Suprapubic skin (tissue), 4 donors: ENCODE results near the gene POMT2.

Experiments
- CTCF ChIP-seq, 2 donors: fragments of 200-600 bp in 1 of 2; fragments of 450-650 bp in 1 of 2; sonication (generic) in 1 of 2; IDR thresholded peaks; one replicate each; pipeline ENCODE4 v1.5.1; 2016 to 2019; ENCODE audit warnings: antibody characterized with exemption in 2 of 2, mild to moderate bottlenecking in 1 of 2, moderate library complexity in 1 of 2
- POLR2A ChIP-seq, 2 donors: fragments of 450-650 bp; IDR thresholded peaks; one replicate each; pipeline ENCODE4 v1.6.1; 2017; ENCODE audit warnings: antibody characterized with exemption in 2 of 2, mild to moderate bottlenecking in 2 of 2, moderate library complexity in 2 of 2
- POLR2AphosphoS5 ChIP-seq, 3 donors: sonication (generic); formaldehyde crosslinking; IDR thresholded peaks; one replicate each; pipeline ENCODE4 v1.6.1; 2017; ENCODE audit warnings: antibody characterized with exemption in 3 of 3

GRCh38 chr14:77231721-77232120 lies 89.0 kb downstream of the POMT2 start:
- no peak for TF ChIP-seq CTCF (IDR thresholded peaks at IDR 0.05)
- TF ChIP-seq POLR2A (IDR thresholded peaks at IDR 0.05), result no peak
- no peak for TF ChIP-seq POLR2AphosphoS5 (IDR thresholded peaks at IDR 0.05)
